Suprapubic skin (tissue), 4 donors: ENCODE data around the gene PHLDB3. TPM values are rescaled to one million over a fixed set of nuclear protein-coding genes. Genes with fewer than 3 reads are reported as not detected.

ENCODE experiments used
- DNase-seq, 2 donors: peaks; one replicate each; pipeline ENCODE4 v3.0.0-alpha.2; 2019; ENCODE audit warnings: low spot score in 2 of 2
- H3K27ac ChIP-seq: fragments of 200-600 bp; sonication (generic); one replicate; pipeline ENCODE4 v1.5.1; 2019
- H3K27me3 ChIP-seq: fragments of 200-600 bp; sonication (generic); one replicate; pipeline ENCODE4 v1.5.1; 2019
- H3K36me3 ChIP-seq: fragments of 200-600 bp; sonication (generic); one replicate; pipeline ENCODE4 v1.5.1; 2019
- H3K4me1 ChIP-seq: fragments of 200-600 bp; sonication (generic); one replicate; pipeline ENCODE4 v1.5.1; 2019
- H3K4me3 ChIP-seq: fragments of 200-600 bp; sonication (generic); one replicate; pipeline ENCODE4 v1.5.1; 2019; ENCODE audit warnings: mild to moderate bottlenecking
- H3K9me3 ChIP-seq: fragments of 200-600 bp; sonication (generic); one replicate; pipeline ENCODE4 v1.5.1; 2019
- CTCF ChIP-seq, 2 donors: fragments of 200-600 bp in 1 of 2; fragments of 450-650 bp in 1 of 2; sonication (generic) in 1 of 2; IDR thresholded peaks; one replicate each; pipeline ENCODE4 v1.5.1; 2016 to 2019; ENCODE audit warnings: antibody characterized with exemption in 2 of 2, mild to moderate bottlenecking in 1 of 2, moderate library complexity in 1 of 2
- EP300 ChIP-seq: sonication (generic); formaldehyde crosslinking; IDR thresholded peaks from one replicate; pipeline ENCODE4 v1.6.1; 2017; ENCODE audit warnings: antibody characterized with exemption
- POLR2A ChIP-seq, 2 donors: fragments of 450-650 bp; IDR thresholded peaks; one replicate each; pipeline ENCODE4 v1.6.1; 2017; ENCODE audit warnings: antibody characterized with exemption in 2 of 2, mild to moderate bottlenecking in 2 of 2, moderate library complexity in 2 of 2
- POLR2AphosphoS5 ChIP-seq, 3 donors: sonication (generic); formaldehyde crosslinking; IDR thresholded peaks; one replicate each; pipeline ENCODE4 v1.6.1; 2017; ENCODE audit warnings: antibody characterized with exemption in 3 of 3
- WGBS: methylation state at CpG from one replicate; pipeline ENCODE4 v1.1.5; 2018; 5-methylcytosine and 5-hydroxymethylcytosine counted together
- total RNA-seq, 4 donors: library from RNA; depleted of rRNA; stranded (reverse); fragments of >200 nt; gene quantifications; one replicate each; pipeline ENCODE4 v1.1.0, GENCODE V29; 2016

PHLDB3 gene
- total RNA-seq, 4 donors from 2014 or later: 63.2 to 110 (median 72.2) TPM

- Histone ChIP-seq H3K36me3 (peaks cover 9% of the 10 kb centered on the region), H3K4me1 (peaks cover 51% of the 10 kb centered on the region), H3K4me3 (peak overlapping the region; percentile 56), H3K27ac (peak overlapping the region; percentile 88), H3K9me3 (no peaks in the 10 kb centered on the region), H3K27me3 (no peaks in the 10 kb centered on the region)
- WGBS: 54% methylated on average over 3 of the region's 33 CpGs
- TF ChIP-seq EP300 (no peak), POLR2AphosphoS5 (IDR thresholded peaks at IDR 0.05) (peak in 1 of 3 donors; percentile 26), CTCF (IDR thresholded peaks at IDR 0.05) (no peak), POLR2A (IDR thresholded peaks at IDR 0.05) (no peak)
- no peak for DNase-seq
Measured at GRCh38 chr19:43462785-43463380, 41.7 kb downstream of the PHLDB3 start.

GRCh38 chr19:43462383-43462782 is 42.2 kb downstream of the PHLDB3 start:
- Histone ChIP-seq H3K9me3 (no peaks in the 10 kb centered on the region), H3K36me3 (peaks cover 9% of the 10 kb centered on the region), H3K27me3 (no peaks in the 10 kb centered on the region), H3K27ac (peak overlapping the region; percentile 88), H3K4me1 (peaks cover 46% of the 10 kb centered on the region), H3K4me3 (peak overlapping the region; percentile 56)
- TF ChIP-seq CTCF (IDR thresholded peaks at IDR 0.05) (no peak), EP300 (no peak), POLR2A (IDR thresholded peaks at IDR 0.05) (no peak)
- DNase-seq: no peak
- WGBS: 91% methylated on average over 7 of the region's 7 CpGs

- no peak overlapping the region for H3K27ac ChIP-seq
Measured at GRCh38 chr19:43461303-43461702, 43.2 kb downstream of the PHLDB3 start.

GRCh38 chr19:43460362-43461016 is 44.1 kb downstream of the PHLDB3 start:
- TF ChIP-seq EP300 (no peak), POLR2A (IDR thresholded peaks at IDR 0.05) (no peak), CTCF (IDR thresholded peaks at IDR 0.05) (no peak), POLR2AphosphoS5 (IDR thresholded peaks at IDR 0.05) (no peak)
- no peak overlapping the region for H3K27ac ChIP-seq
- no peak overlapping the region for H3K4me3 ChIP-seq
- peaks cover 32% of the 10 kb centered on the region for H3K4me1 ChIP-seq
- no peak for DNase-seq
- peaks cover 9% of the 10 kb centered on the region for H3K36me3 ChIP-seq
- WGBS: 85% methylated on average over 16 of the region's 16 CpGs
- no peaks in the 10 kb centered on the region for H3K9me3 ChIP-seq
- no peaks in the 10 kb centered on the region for H3K27me3 ChIP-seq

More at GRCh38 chr19:43461303-43461702, 43.2 kb downstream of the PHLDB3 start:
- no peak for TF ChIP-seq EP300
- no peak for TF ChIP-seq POLR2A (IDR thresholded peaks at IDR 0.05)
- TF ChIP-seq POLR2AphosphoS5 (IDR thresholded peaks at IDR 0.05): no peak
- no peak for TF ChIP-seq CTCF (IDR thresholded peaks at IDR 0.05)
- Histone ChIP-seq H3K27me3 (no peaks in the 10 kb centered on the region), H3K4me1 (peaks cover 39% of the 10 kb centered on the region), H3K4me3 (no peak overlapping the region), H3K36me3 (peaks cover 9% of the 10 kb centered on the region), H3K9me3 (no peaks in the 10 kb centered on the region)
- 84% methylated on average over 6 of the region's 12 CpGs for WGBS
- DNase-seq: no peak

GRCh38 chr19:43457809-43458208 is 46.7 kb downstream of the PHLDB3 start:
- no peak for DNase-seq
- Histone ChIP-seq H3K27me3 (no peaks in the 10 kb centered on the region), H3K4me1 (peaks cover 22% of the 10 kb centered on the region), H3K27ac (no peak overlapping the region), H3K9me3 (no peaks in the 10 kb centered on the region), H3K4me3 (no peak overlapping the region), H3K36me3 (peaks cover 9% of the 10 kb centered on the region)
- 74% methylated on average over 4 of the region's 4 CpGs for WGBS
- no peak for TF ChIP-seq POLR2A (IDR thresholded peaks at IDR 0.05)
- no peak for TF ChIP-seq CTCF (IDR thresholded peaks at IDR 0.05)
- TF ChIP-seq EP300: no peak
- no peak for TF ChIP-seq POLR2AphosphoS5 (IDR thresholded peaks at IDR 0.05)
